OCI-LY7 (cell line): Measurements from ENCODE around the gene NDC1. TPM values are rescaled to one million over a fixed set of nuclear protein-coding genes. Genes with fewer than 3 reads are reported as not detected.

Experiments used
- BruUV-seq: library from RNA; stranded (reverse); fragments of 400-500 nt; replicated peaks from 2 replicates; lab custom pipeline; 2021; lab: Mats Ljungman, UMichigan
- CTCF ChIA-PET: fragments of 300-600 bp; sonication (Branson Sonifier 250); formaldehyde crosslinking; loops from one replicate; lab custom pipeline; 2022; ENCODE audit warnings: antibody characterized with exemption; ENCODE audit not compliant: unreplicated experiment; lab: Charles Lee
- POLR2A ChIA-PET: fragments of 300-600 bp; sonication (Branson Sonifier 250); formaldehyde crosslinking; loops from one replicate; lab custom pipeline; 2022; ENCODE audit warnings: antibody characterized with exemption; lab: Charles Lee
- DNase-seq: peaks from one replicate; pipeline ENCODE4 v3.0.0-alpha.2; 2015; ENCODE audit warnings: low spot score
- H2AFZ ChIP-seq: fragments of 200-600 bp; sonication (generic), shearing (Covaris generic); 2 replicates; pipeline ENCODE4 v1.6.1; 2014; ENCODE audit warnings: mild to moderate bottlenecking, antibody characterized with exemption, low read length, moderate library complexity
- H3K27ac ChIP-seq: fragments of 200-600 bp; sonication (generic); 2 replicates; pipeline ENCODE4 v1.5.1; 2014; ENCODE audit warnings: mixed run types, low read depth, mild to moderate bottlenecking, moderate library complexity, low read length, inconsistent platforms; ENCODE audit not compliant: poor library complexity, severe bottlenecking
- H3K36me3 ChIP-seq: fragments of 200-600 bp; sonication (generic); 2 replicates; pipeline ENCODE4 v1.6.1; 2014; ENCODE audit warnings: mild to moderate bottlenecking, antibody characterized with exemption, low read length, moderate library complexity, mixed read lengths; ENCODE audit not compliant: insufficient read depth
- H3K4me1 ChIP-seq: fragments of 200-600 bp; sonication (generic); 2 replicates; pipeline ENCODE4 v1.5.1; 2014; ENCODE audit warnings: mild to moderate bottlenecking, low read length; ENCODE audit not compliant: insufficient read depth, poor library complexity, severe bottlenecking
- H3K4me2 ChIP-seq: fragments of 200-600 bp; sonication (generic); 2 replicates; pipeline ENCODE4 v1.6.1; 2014; ENCODE audit warnings: mild to moderate bottlenecking, low read length
- H3K4me3 ChIP-seq: fragments of 200-600 bp; sonication (generic); 2 replicates; pipeline ENCODE4 v1.5.1; 2014; ENCODE audit warnings: mild to moderate bottlenecking, low read depth, low read length; ENCODE audit not compliant: poor library complexity, severe bottlenecking
- H3K79me2 ChIP-seq: fragments of 200-600 bp; sonication (generic); 2 replicates; pipeline ENCODE4 v1.6.1; 2016; ENCODE audit warnings: low read depth, mild to moderate bottlenecking, low read length, moderate library complexity, mixed read lengths; ENCODE audit not compliant: insufficient read depth
- H3K9me2 ChIP-seq: fragments of 200-600 bp; sonication (generic); 2 replicates; pipeline ENCODE4 v1.6.1; 2016; ENCODE audit warnings: mild to moderate bottlenecking, low read length, mixed read lengths; ENCODE audit not compliant: insufficient read depth
- H3K9me3 ChIP-seq: fragments of 200-600 bp; sonication (generic); 2 replicates; pipeline ENCODE4 v1.6.1; 2014; ENCODE audit warnings: mild to moderate bottlenecking, mixed run types, low read length, mixed read lengths
- H4K20me1 ChIP-seq: fragments of 200-600 bp; sonication (generic); 2 replicates; pipeline ENCODE4 v1.6.1; 2014; ENCODE audit warnings: mild to moderate bottlenecking, antibody characterized with exemption, low read length, moderate library complexity, mixed read lengths; ENCODE audit not compliant: insufficient read depth
- CTCF ChIP-seq: fragments of 200-600 bp; sonication (generic); conservative IDR thresholded peaks from 2 replicates; pipeline ENCODE4 v1.5.1; 2014; ENCODE audit warnings: mild to moderate bottlenecking, antibody characterized with exemption, low read length, moderate library complexity, mixed read lengths
- EZH2phosphoT487 ChIP-seq: fragments of 200-600 bp; sonication (generic); IDR thresholded peaks from 2 replicates; pipeline ENCODE4 v1.6.1; 2018; ENCODE audit warnings: low read depth, borderline replicate concordance, mild to moderate bottlenecking, mixed run types, antibody characterized with exemption, low read length, moderate library complexity, mixed read lengths
- intact Hi-C: fragments of 100-400 bp; cut with micrococcal nuclease; formaldehyde crosslinking; loops from one replicate; pipeline ENCODE4 v1.10.0; 2022; ENCODE audit not compliant: unreplicated experiment
- total RNA-seq, 2 experiments: library from RNA; depleted of rRNA in 1 of 2; stranded (reverse); fragments of >200 nt in 1 of 2; shearing (Covaris generic) in 1 of 2; gene quantifications; 2 replicates each; pipeline ENCODE4 v1.2.3, GENCODE V29; 2014 to 2022

Gene NDC1
- total RNA-seq, 2 experiments from 2014 or later, result 51.8 to 71.5 TPM

- no peaks in the 10 kb centered on the region for H3K4me1 ChIP-seq
- TF ChIP-seq CTCF (no peak), EZH2phosphoT487 (no peak)
- H3K27ac ChIP-seq, result no peak overlapping the region
- no peaks in the 10 kb centered on the region for H3K36me3 ChIP-seq
- no TSS peak for BruUV-seq
- H3K79me2 ChIP-seq, result no peaks in the 10 kb centered on the region
- 0 out of 2 replicates have a peak, but pooled peaks cover 4% of the 10 kb centered on the region for H3K9me3 ChIP-seq
- no peaks in the 10 kb centered on the region for H3K9me2 ChIP-seq
- ChIA-PET POLR2A (interaction anchor here (0.7 kb wide), 1 partner anchor 310 kb away, joined by 3 read pairs; no protein-coding TSS in a partner anchor), CTCF (no interaction called here)
- no peaks in the 10 kb centered on the region for H4K20me1 ChIP-seq
- intact Hi-C loops, result no loop called here
- DNase-seq, result no peak
- no peak overlapping the region for H3K4me3 ChIP-seq
- no peak overlapping the region for H2AFZ ChIP-seq
- no peak overlapping the region for H3K4me2 ChIP-seq
Measured at GRCh38 chr1:53737648-53738204, 100.4 kb downstream of the NDC1 start.

- POLR2A ChIA-PET, result interaction anchor here (1.4 kb wide), 1 partner anchor 57 kb away, joined by 4 read pairs; no protein-coding TSS in a partner anchor
- intact Hi-C loops, result no loop called here
- no TSS peak for BruUV-seq
Measured at GRCh38 chr1:53736290-53736689, 101.8 kb downstream of the NDC1 start.

More at GRCh38 chr1:53736290-53736689, 101.8 kb downstream of the NDC1 start:
- H3K27ac ChIP-seq, result no peak overlapping the region
- no peak for DNase-seq
- no peaks in the 10 kb centered on the region for H3K36me3 ChIP-seq
- no peak overlapping the region for H3K4me3 ChIP-seq
- no peaks in the 10 kb centered on the region for H3K9me3 ChIP-seq
- no peak overlapping the region for H3K4me2 ChIP-seq
- H3K9me2 ChIP-seq, result no peaks in the 10 kb centered on the region
- CTCF ChIA-PET, result no interaction called here
- H2AFZ ChIP-seq, result no peak overlapping the region
- H3K79me2 ChIP-seq, result no peaks in the 10 kb centered on the region
- H4K20me1 ChIP-seq, result no peaks in the 10 kb centered on the region
- TF ChIP-seq CTCF, result no peak
- no peak for TF ChIP-seq EZH2phosphoT487
- H3K4me1 ChIP-seq, result no peaks in the 10 kb centered on the region
